ENCODE results near the gene CRTC3.

DNA sequence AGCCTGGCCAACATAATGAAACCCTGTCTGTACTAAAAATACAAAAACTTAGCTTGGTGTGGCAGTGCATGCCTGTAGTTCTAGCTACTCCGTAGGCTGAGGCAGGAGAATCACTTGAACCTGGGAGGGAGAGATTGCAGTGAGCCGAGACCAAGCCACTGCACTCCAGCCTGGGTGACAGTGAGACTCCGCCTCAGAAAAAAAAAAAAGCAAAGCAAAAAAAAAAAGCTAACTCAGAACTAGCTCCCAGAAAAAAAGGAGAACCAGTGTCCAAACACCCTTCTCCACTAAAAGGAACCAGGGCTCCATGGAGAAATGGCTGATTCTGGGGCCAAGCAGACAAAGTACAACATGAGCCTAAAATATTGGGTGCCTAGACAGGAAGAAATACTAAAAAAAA is 16.7 kb upstream of the CRTC3 start:
- TF ChIP-seq, protein P1, sequence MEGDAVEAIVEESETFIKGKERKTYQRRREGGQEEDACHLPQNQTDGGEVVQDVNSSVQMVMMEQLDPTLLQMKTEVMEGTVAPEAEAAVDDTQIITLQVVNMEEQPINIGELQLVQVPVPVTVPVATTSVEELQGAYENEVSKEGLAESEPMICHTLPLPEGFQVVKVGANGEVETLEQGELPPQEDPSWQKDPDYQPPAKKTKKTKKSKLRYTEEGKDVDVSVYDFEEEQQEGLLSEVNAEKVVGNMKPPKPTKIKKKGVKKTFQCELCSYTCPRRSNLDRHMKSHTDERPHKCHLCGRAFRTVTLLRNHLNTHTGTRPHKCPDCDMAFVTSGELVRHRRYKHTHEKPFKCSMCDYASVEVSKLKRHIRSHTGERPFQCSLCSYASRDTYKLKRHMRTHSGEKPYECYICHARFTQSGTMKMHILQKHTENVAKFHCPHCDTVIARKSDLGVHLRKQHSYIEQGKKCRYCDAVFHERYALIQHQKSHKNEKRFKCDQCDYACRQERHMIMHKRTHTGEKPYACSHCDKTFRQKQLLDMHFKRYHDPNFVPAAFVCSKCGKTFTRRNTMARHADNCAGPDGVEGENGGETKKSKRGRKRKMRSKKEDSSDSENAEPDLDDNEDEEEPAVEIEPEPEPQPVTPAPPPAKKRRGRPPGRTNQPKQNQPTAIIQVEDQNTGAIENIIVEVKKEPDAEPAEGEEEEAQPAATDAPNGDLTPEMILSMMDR (IDR thresholded peaks at IDR 0.05; ENCODE audit: insufficient read depth, low read depth, low read length): no peak
- no peak for TF ChIP-seq EZH2 (IDR thresholded peaks at IDR 0.05; ENCODE audit: insufficient read depth, low read length)
